Right lobe of liver (tissue), 4 donors: Measurements from ENCODE around the gene DDX10.

ENCODE experiments used
- CTCF ChIP-seq, 4 donors: fragments of 200-600 bp in 3 of 4; fragments of 450-650 bp in 1 of 4; IDR thresholded peaks; one replicate each; pipeline versions ENCODE4 v1.5.1 to v1.8.0; 2016 to 2022; ENCODE audit warnings: antibody characterized with exemption in 4 of 4, mild to moderate bottlenecking in 2 of 4
- POLR2A ChIP-seq: fragments of 450-650 bp; IDR thresholded peaks from one replicate; pipeline ENCODE4 v1.6.1; 2017; ENCODE audit warnings: antibody characterized with exemption, mild to moderate bottlenecking
- donor health status: DM: no; HTN: no; CAD: no.
- donor health status: DM: no; HTN: no; CAD: no.
- donor health status: DM: no; HTN: yes; CAD: no.

- TF ChIP-seq CTCF (IDR thresholded peaks at IDR 0.05) = no peak
- no peak for TF ChIP-seq POLR2A
Measured at GRCh38 chr11:108805030-108805429, 140.2 kb downstream of the DDX10 start.
